ENCODE measurements around the gene MIOX. TPM values are rescaled to one million over a fixed set of nuclear protein-coding genes. Genes with fewer than 3 reads are reported as not detected.

The MIOX gene
- total and polyA plus RNA-seq, 10 of the 15 experiments (the other 5 are each of a cell fraction or from before 2014, with no cell fraction given) = 0.10 to 0.31 TPM; not detected in 8

GRCh38 chr22:50465066-50465930 is 21.4 kb upstream of the MIOX start:
- Histone ChIP-seq H3K9me3 (replicated peaks; ENCODE audit: control insufficient read depth, insufficient read depth, low read length) (no peaks in the 10 kb centered on the region), H3K4me1 (ENCODE audit: control insufficient read depth, insufficient read depth, low read length) (peaks cover 14% of the 10 kb centered on the region), H3K27ac (ENCODE audit: control insufficient read depth, insufficient read depth) (no peak overlapping the region), H3K9ac (ENCODE audit: control insufficient read depth, insufficient read depth, low read length) (no peak overlapping the region), H2AFZ (ENCODE audit: control insufficient read depth, low read depth, low read length) (no peak overlapping the region), H4K20me1 (ENCODE audit: control insufficient read depth, insufficient read depth) (no peaks in the 10 kb centered on the region), H3K36me3 (ENCODE audit: control insufficient read depth in 2 of 2, insufficient read depth in 2 of 2, low read length in 1 of 2) (peaks cover 11 to 53% of the 10 kb centered on the region in 2 experiments), H3K27me3 (replicated peaks in 1 of 2; ENCODE audit: control insufficient read depth in 2 of 2, insufficient read depth in 2 of 2, low read length in 1 of 2) (no peaks in the 10 kb centered on the region), H3K4me2 (ENCODE audit: control insufficient read depth, insufficient read depth) (no peak overlapping the region), H3K79me2 (ENCODE audit: control insufficient read depth, insufficient read depth, low read length) (peaks cover 15% of the 10 kb centered on the region), H3K4me3 (no peak overlapping the region)
- no peak for FAIRE-seq
- ChIA-PET CTCF (interaction anchor here (0.9 kb wide), 1 partner anchor 33 kb away, joined by 3 read pairs; no protein-coding TSS in a partner anchor), POLR2A (no interaction called here), RAD21 (ENCODE audit: unreplicated experiment) (no interaction called here), SMC1A (ENCODE audit: uncharacterized antibody, unreplicated experiment) (no interaction called here)
- intact Hi-C loops (cut with micrococcal nuclease; ENCODE audit: unreplicated experiment) = no loop called here
- in situ Hi-C loops (cut with MboI) = no loop called here
- no peak for DNase-seq (ENCODE audit: low read depth, low spot score)
- ATAC-seq = no peak
- no TSS peak for BruUV-seq (replicated peaks)
- 96% methylated on average over 29 of the region's 30 CpGs for WGBS (ENCODE audit: insufficient coverage, insufficient replicate concordance, low lambda C conversion rate, missing lambda C conversion rate)
- TF ChIP-seq CHD4 (IDR thresholded peaks at IDR 0.05) (no peak), YY1 (IDR thresholded peaks at IDR 0.05; ENCODE audit: low read depth, low read length) (no peak), MTA2 (IDR thresholded peaks at IDR 0.05; ENCODE audit: low read depth) (no peak), CUX1 (IDR thresholded peaks at IDR 0.05; ENCODE audit: insufficient replicate concordance, low read depth, low read length) (no peak), SIN3A (IDR thresholded peaks at IDR 0.05; ENCODE audit: low read depth, low read length) (no peak), KAT2A (conservative IDR thresholded peaks at IDR 0.05; ENCODE audit: control insufficient read depth, low read depth, low read length) (no peak), MEF2A (IDR thresholded peaks at IDR 0.05; ENCODE audit: insufficient read depth, low read depth, low read length) (no peak), POLR2AphosphoS5 (IDR thresholded peaks at IDR 0.05; ENCODE audit: low read length) (no peak), STAT3 (IDR thresholded peaks at IDR 0.05; ENCODE audit: low read depth, low read length) (no peak), ESRRA (IDR thresholded peaks at IDR 0.05; ENCODE audit: low read length) (no peak), BCLAF1 (IDR thresholded peaks at IDR 0.05) (no peak), USF2 (IDR thresholded peaks at IDR 0.05; ENCODE audit: borderline replicate concordance, low read depth, low read length) (no peak), WRNIP1 (IDR thresholded peaks at IDR 0.05; ENCODE audit: borderline replicate concordance, low read depth, low read length) (no peak)
